ENCODE measurements around the gene USP7.

USP7 gene

DNA sequence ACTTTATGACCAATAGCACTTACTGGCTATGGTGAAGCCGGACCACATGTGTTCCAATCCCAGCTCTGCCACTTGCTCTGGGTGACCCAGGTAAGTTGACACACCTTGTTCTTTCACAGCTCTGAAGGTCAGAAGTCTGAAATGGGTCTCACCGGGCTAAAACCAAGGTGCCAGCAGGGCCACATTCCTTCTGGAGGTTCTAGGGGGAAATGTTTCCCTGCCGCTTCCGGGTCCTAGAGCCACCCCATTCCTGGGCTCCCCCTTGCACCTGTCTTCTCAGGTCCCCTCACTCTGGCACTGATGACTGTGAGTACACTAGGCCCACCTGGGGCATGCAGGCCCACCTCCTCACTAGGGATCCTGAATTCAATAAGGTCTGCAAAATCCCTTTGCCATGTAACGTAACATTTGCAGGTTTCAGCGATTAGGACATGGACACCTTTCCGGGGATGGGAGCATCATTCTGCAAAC, 11.4 kb downstream of the USP7 start:
- DNase-seq (ENCODE audit: low read depth): no peak

DNA sequence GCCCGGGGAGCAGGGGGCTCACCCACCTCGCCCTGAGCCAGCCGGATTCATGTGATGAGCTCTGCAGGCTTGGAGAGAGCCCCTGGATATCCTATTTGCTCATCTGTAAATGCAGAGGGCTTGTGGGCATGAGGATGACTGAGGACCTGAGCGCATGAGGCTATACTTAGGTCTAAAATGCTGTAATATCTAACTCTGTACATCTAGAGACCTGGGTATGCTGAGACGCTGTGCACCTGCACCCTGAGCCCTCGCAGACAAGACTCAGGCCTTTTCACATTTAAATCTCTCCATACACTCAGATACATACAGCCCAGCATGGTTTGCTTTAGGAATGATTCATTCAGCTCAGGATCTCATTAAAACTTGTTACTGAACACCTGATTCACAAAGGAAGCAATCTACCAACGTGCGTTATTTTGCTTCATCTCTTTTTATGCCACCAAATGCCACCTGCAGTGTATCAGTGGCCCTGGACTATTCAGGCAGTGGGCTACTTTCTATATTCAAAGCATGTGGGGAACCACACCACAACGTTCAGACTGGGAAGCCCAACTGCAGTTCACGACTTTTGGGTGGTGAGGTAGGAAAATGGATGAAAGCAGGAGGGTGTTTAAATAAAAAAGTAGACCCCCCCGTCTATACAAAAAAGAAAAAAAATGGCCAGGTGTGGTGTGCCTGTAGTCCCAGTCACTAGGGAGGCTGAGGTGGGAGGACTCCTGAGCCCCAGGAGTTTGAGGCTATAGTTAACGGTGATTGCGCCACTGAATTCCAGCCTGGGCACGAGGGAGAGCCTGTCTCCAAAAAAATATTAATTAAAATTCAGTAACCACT, 12.0 kb downstream of the USP7 start:
- DNase-seq (ENCODE audit: low read depth): no peak

- DNase-seq (ENCODE audit: low read depth): peak; percentile 24
These were observed 13.1 kb downstream of the USP7 start for GRCh38 chr16:8950580-8951077.

GRCh38 chr16:8949536-8950418, 13.9 kb downstream of the USP7 start:
- no peak for DNase-seq (ENCODE audit: low read depth)

- no peak for DNase-seq (ENCODE audit: low read depth)
These were observed 14.9 kb downstream of the USP7 start for GRCh38 chr16:8948831-8949230.

DNA sequence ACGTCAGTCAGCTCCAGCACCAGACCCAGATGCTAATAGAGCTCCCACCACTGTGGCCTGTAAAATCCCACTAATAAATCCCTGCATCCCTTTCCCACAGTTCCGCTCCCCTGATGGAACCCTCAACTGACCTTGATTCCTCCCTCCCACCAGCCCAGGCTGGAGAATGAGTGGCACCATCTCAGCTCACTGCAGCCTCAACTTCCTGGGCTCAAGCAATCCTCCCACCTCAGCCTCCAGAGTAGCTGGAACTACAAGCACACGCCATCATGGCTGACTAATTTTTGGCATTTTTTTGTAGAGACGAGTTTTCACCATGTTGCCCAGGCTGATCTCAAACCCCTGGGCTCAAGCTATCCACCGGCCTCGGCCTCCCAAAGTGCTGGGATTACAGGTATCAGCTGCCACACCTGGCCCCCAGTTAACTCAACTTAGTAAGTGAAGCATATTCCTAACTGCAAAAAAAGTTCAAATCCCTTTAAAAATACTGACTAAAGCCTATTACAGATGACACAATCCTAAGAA, 15.6 kb downstream of the USP7 start:
- DNase-seq (ENCODE audit: low read depth): no peak

- DNase-seq (ENCODE audit: low read depth): no peak
These were observed 17.2 kb downstream of the USP7 start for GRCh38 chr16:8946544-8946943.

GRCh38 chr16:8945626-8946296, 17.9 kb downstream of the USP7 start:
- DNase-seq (ENCODE audit: low read depth): no peak

GRCh38 chr16:8943966-8944759, 19.5 kb downstream of the USP7 start:
- no peak for DNase-seq (ENCODE audit: low read depth)

- DNase-seq (ENCODE audit: low read depth): no peak
These were observed 20.5 kb downstream of the USP7 start for GRCh38 chr16:8943001-8943763.

DNA sequence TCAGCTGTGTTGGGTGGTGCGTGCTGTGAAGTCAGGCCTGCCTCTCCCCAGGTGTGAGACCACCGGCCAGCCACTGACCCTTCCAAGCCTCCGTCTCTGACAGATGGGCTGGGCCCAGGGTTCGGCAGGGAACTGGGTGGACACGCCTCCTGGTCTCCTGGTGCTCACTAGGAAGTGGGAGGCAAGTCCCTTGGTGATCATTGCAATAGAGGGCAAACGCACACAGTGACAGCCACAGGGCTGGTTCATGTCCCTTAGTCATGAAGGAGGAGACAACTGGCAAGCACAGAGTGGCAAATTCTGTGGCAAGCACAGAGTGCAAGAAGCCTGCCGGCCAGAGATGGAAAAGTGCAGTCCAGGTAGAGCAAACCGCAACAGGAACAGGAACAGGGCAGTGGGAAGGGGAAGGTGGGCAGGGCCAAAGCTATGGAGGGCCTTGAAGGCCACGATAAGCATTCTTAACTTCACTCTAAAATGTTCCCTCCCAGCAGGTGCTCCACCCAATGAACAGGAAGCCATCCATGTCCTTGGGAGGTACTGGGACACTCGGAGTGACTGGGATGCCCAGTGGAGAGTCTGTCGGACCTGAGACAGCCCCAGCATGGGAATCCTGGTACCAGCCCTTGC, 21.9 kb downstream of the USP7 start:
- no peak for DNase-seq (ENCODE audit: low read depth)

- DNase-seq (ENCODE audit: low read depth): no peak
These were observed 25.9 kb downstream of the USP7 start for GRCh38 chr16:8937803-8938202.

DNA sequence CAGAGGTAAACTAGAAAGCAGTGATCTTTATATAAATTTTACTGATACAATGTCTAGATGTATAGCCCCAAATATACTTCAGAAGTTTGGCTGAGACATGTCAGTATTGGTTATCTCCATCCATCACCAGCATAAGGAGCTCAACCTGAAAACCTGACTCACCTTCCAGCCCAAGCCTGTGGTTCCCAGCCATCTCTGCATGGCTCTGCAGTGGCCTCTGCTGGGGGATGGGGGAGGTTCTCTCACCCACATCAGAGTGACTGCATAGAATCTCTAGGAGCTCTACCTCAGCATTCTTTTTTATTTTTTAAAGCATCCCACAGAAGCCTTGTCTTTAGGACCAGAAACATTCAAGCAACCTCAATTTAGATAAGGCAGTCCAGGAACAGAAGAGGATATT, 27.3 kb downstream of the USP7 start:
- DNase-seq (ENCODE audit: low read depth): no peak

GRCh38 chr16:8935989-8936388, 27.7 kb downstream of the USP7 start:
- DNase-seq (ENCODE audit: low read depth): no peak

GRCh38 chr16:8934601-8935000, 29.1 kb downstream of the USP7 start:
- DNase-seq (ENCODE audit: low read depth): no peak

GRCh38 chr16:8931859-8932258, 31.8 kb downstream of the USP7 start:
- peak; percentile 43 for DNase-seq (ENCODE audit: low read depth)

DNA sequence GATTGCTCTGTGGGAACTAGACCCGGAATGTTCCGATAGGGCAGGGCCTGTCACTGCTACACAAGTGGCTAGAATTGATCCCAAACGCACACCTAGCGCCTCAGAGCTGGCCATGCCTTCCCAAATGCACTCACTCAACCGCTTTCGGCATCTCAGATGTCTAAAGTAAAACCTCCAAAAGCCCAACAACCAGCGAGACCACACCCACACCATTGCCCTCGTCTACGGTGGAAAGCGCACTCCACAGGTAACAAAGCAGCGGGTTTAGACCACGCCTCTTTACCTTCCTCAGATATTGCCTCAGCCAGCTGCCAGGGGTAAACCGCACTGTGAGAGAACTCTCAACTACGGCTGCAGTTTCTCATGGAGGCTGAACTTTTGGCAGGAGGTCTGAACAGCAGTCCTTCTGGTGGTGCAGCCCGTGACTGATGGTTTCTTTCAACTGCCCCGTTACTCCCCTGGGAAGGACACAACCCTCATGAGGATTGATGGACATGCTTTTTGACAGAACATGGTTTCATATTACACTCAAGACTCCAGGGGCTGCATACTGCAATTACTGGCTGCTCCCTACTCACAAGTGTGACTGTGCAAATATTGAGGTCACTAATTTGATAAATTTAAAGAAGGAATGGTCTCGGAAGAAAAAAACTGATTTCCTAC, 34.5 kb downstream of the USP7 start:
- DNase-seq (ENCODE audit: low read depth): no peak

GRCh38 chr16:8928467-8928957, 35.2 kb downstream of the USP7 start:
- DNase-seq (ENCODE audit: low read depth): peak; percentile 9

- no peak for DNase-seq (ENCODE audit: low read depth)
These were observed 36.9 kb downstream of the USP7 start for GRCh38 chr16:8926827-8927226.
